ENCODE measurements around the gene DIO1.
A peak's percentile ranks its signal among the peaks of the same experiment; 100 is the strongest.

The DIO1 gene

DNA sequence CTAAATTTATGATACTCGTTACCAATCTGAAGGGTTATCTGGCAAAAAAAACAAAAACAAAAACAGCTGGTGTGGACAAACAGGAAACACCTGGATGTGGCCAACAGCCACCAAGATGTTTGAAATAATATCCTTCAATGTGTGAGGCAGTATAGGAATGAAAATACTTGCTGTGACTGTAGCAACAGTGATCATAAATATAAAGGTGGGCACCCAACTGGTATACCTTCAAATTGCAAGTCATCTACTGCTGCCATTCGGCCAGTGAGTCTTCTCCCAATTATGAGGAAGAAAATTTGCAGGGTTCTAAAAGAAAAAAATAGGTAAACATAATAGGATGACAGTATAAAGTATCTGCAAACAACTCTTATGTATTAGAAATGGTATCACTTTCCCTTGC lies 5.3 kb upstream of the DIO1 start:
- H3K4me3 ChIP-seq (ENCODE audit: low read length), result no peak overlapping the region

GRCh38 chr1:53889304-53890298 lies 4.4 kb upstream of the DIO1 start, which contains the start of gene YIPF1:
YIPF1 (minus strand) TSS chr1:53889797; CDS start chr1:53888937, 860 bp downstream.
- peak within 1 kb of the TSS; percentile 93 for H3K4me3 ChIP-seq (ENCODE audit: low read length)
- peak; percentile 92 for DNase-seq (ENCODE audit: low read depth)
- TF ChIP-seq, protein P1, sequence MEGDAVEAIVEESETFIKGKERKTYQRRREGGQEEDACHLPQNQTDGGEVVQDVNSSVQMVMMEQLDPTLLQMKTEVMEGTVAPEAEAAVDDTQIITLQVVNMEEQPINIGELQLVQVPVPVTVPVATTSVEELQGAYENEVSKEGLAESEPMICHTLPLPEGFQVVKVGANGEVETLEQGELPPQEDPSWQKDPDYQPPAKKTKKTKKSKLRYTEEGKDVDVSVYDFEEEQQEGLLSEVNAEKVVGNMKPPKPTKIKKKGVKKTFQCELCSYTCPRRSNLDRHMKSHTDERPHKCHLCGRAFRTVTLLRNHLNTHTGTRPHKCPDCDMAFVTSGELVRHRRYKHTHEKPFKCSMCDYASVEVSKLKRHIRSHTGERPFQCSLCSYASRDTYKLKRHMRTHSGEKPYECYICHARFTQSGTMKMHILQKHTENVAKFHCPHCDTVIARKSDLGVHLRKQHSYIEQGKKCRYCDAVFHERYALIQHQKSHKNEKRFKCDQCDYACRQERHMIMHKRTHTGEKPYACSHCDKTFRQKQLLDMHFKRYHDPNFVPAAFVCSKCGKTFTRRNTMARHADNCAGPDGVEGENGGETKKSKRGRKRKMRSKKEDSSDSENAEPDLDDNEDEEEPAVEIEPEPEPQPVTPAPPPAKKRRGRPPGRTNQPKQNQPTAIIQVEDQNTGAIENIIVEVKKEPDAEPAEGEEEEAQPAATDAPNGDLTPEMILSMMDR (IDR thresholded peaks at IDR 0.05; ENCODE audit: insufficient read depth, low read depth, low read length, missing control alignments), result no peak

More for the DNA sequence above, 5.3 kb upstream of the DIO1 start:
- DNase-seq (ENCODE audit: low read depth), result no peak
- TF ChIP-seq, protein P1 (IDR thresholded peaks at IDR 0.05; ENCODE audit: insufficient read depth, low read depth, low read length, missing control alignments), result no peak

GRCh38 chr1:53890522-53890941 lies 3.5 kb upstream of the DIO1 start:
- peak; percentile 80 for DNase-seq (ENCODE audit: low read depth)
- peak overlapping the region; percentile 93 for H3K4me3 ChIP-seq (ENCODE audit: low read length)
- TF ChIP-seq, protein P1 (IDR thresholded peaks at IDR 0.05; ENCODE audit: insufficient read depth, low read depth, low read length, missing control alignments), result no peak

DNA sequence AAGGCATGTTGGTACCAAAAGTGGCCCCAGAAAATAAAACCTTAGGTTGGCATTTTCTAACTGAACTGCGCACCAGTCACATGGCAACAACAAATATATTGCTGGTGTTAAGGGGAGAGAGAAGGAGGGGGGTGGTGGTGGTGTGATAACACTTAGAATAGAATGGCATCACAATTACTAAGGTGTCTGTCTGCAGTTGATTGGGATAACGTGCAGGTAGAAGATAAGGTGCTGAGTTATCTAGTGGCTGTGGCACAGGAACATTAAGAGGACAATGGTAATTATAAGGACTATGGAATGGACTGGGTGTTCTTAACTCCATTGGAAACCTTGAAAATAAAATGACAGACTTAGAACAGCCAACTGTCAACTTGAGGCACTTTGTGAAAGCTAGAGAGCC lies 3.0 kb upstream of the DIO1 start:
- H3K4me3 ChIP-seq (ENCODE audit: low read length), result no peak overlapping the region
- DNase-seq (ENCODE audit: low read depth), result no peak
- TF ChIP-seq, protein P1 (IDR thresholded peaks at IDR 0.05; ENCODE audit: insufficient read depth, low read depth, low read length, missing control alignments), result no peak

DNA sequence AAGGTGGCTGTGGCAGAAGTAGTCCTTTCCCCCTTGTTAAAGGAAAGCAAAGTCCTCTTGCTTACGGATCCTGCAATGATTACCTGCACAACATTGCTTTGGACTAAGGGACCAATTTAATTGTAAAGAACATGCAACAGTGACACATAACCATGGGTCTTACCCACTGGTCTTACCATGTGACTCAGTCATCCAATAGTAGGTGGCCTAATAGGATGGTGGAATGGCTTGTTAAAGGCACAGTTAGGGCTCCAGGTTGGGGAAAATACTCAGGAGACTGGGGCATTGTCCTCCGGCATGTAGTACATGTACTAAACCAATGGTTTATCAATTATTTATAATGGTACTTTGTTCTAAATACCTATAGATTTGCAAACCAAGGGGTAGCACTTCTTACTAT lies 2.3 kb upstream of the DIO1 start:
- TF ChIP-seq, protein P1 (IDR thresholded peaks at IDR 0.05; ENCODE audit: insufficient read depth, low read depth, low read length, missing control alignments), result no peak
- H3K4me3 ChIP-seq (ENCODE audit: low read length), result no peak overlapping the region
- DNase-seq (ENCODE audit: low read depth), result no peak

DNA sequence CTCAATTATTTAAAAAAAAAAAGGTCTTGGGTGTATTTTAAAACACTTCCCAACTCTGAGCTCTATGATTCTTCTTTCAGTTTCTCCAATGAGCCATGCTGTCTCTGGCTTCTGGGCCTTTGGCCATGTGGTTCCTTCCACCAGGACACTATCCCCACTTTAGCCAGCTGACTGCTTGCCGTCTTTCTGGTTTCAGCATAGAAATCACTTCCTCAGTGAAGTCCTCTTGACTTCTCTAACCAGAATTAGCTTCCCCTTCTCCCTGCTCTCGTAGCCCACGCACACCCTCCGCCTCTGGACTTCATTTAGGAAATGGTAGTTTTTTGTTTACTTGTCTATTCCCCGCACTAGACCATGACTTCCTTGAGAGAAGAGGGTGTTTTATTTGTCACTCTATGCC lies 1.1 kb upstream of the DIO1 start:
- no peak overlapping the region for H3K4me3 ChIP-seq (ENCODE audit: low read length)
- no peak for DNase-seq (ENCODE audit: low read depth)
- TF ChIP-seq, protein P1 (IDR thresholded peaks at IDR 0.05; ENCODE audit: insufficient read depth, low read depth, low read length, missing control alignments), result no peak
